Central memory CD8-positive, alpha-beta T cell (primary cell): ENCODE data around the gene RARG.

Experiments
- ATAC-seq: fragments of 150-1000 bp; cut with Tn5 transposase; replicated peaks from 2 replicates; pipeline ENCODE4 v1.10.0; 2022; ENCODE audit warnings: mild to moderate bottlenecking, moderate FRiP score, moderate number of reproducible peaks; ENCODE audit not compliant: poor library complexity, severe bottlenecking; ENCODE audit errors: extremely low read depth
- DNase-seq, 2 donors: peaks; one replicate each; pipeline ENCODE4 v3.0.0; 2021; ENCODE audit warnings: low spot score in 2 of 2
- H3K27ac Mint-ChIP-seq: one replicate; pipeline ENCODE4 v1.8.0; 2022; ENCODE audit warnings: low read depth, mild to moderate bottlenecking, moderate library complexity, mixed read lengths
- H3K27me3 Mint-ChIP-seq: one replicate; pipeline ENCODE4 v1.8.0; 2022; ENCODE audit warnings: mixed read lengths
- H3K36me3 Mint-ChIP-seq: one replicate; pipeline ENCODE4 v1.8.0; 2022; ENCODE audit warnings: mild to moderate bottlenecking, moderate library complexity, mixed read lengths; ENCODE audit not compliant: insufficient read depth
- H3K4me1 Mint-ChIP-seq: one replicate; pipeline ENCODE4 v1.8.0; 2022; ENCODE audit warnings: mixed read lengths
- H3K4me3 Mint-ChIP-seq: one replicate; pipeline ENCODE4 v1.8.0; 2022; ENCODE audit warnings: mild to moderate bottlenecking, moderate library complexity, mixed read lengths
- H3K9me3 Mint-ChIP-seq: one replicate; pipeline ENCODE4 v1.8.0; 2022; ENCODE audit warnings: mixed read lengths

RARG gene

GRCh38 chr12:53235742-53236442 lies 3.9 kb upstream of the RARG start:
- ATAC-seq (peak; percentile 4), DNase-seq (no peak)
- Mint-ChIP-seq H3K27me3 (no peaks in the 10 kb centered on the region), H3K4me3 (peak overlapping the region; percentile 50), H3K4me1 (peaks cover 44% of the 10 kb centered on the region), H3K36me3 (peaks cover 10% of the 10 kb centered on the region), H3K27ac (peak overlapping the region; percentile 33), H3K9me3 (no peaks in the 10 kb centered on the region)

- no peak for DNase-seq
- H3K27ac Mint-ChIP-seq, result no peak overlapping the region
- no peaks in the 10 kb centered on the region for H3K27me3 Mint-ChIP-seq
- peaks cover 46% of the 10 kb centered on the region for H3K4me1 Mint-ChIP-seq
- H3K9me3 Mint-ChIP-seq, result no peaks in the 10 kb centered on the region
- H3K36me3 Mint-ChIP-seq, result peaks cover 10% of the 10 kb centered on the region
- ATAC-seq, result no peak
- no peak overlapping the region for H3K4me3 Mint-ChIP-seq
These were observed 3.2 kb upstream of the RARG start for GRCh38 chr12:53235164-53235563.

GRCh38 chr12:53234271-53234914 lies 2.4 kb upstream of the RARG start:
- peaks cover 54% of the 10 kb centered on the region for H3K4me1 Mint-ChIP-seq
- ATAC-seq, result no peak
- H3K9me3 Mint-ChIP-seq, result no peaks in the 10 kb centered on the region
- no peak overlapping the region for H3K27ac Mint-ChIP-seq
- H3K4me3 Mint-ChIP-seq, result peak overlapping the region; percentile 38
- no peaks in the 10 kb centered on the region for H3K27me3 Mint-ChIP-seq
- no peak for DNase-seq
- peaks cover 10% of the 10 kb centered on the region for H3K36me3 Mint-ChIP-seq

- Mint-ChIP-seq H3K27ac (peak overlapping the region; percentile 89), H3K9me3 (no peaks in the 10 kb centered on the region), H3K4me3 (peak overlapping the region; percentile 38), H3K4me1 (peaks cover 61% of the 10 kb centered on the region), H3K27me3 (no peaks in the 10 kb centered on the region), H3K36me3 (peaks cover 11% of the 10 kb centered on the region)
- ATAC-seq, result no peak
- DNase-seq, result no peak
These were observed 1.7 kb upstream of the RARG start for GRCh38 chr12:53233671-53234121.

GRCh38 chr12:53232646-53233461 lies 845 bp upstream of the RARG start:
- Mint-ChIP-seq H3K27ac (peak overlapping the region; percentile 89), H3K4me3 (peak overlapping the region; percentile 93), H3K4me1 (peaks cover 66% of the 10 kb centered on the region), H3K27me3 (no peaks in the 10 kb centered on the region), H3K36me3 (peaks cover 11% of the 10 kb centered on the region), H3K9me3 (no peaks in the 10 kb centered on the region)
- ATAC-seq, result peak; percentile 44
- DNase-seq, result no peak

- Mint-ChIP-seq H3K9me3 (no peaks in the 10 kb centered on the region), H3K36me3 (peaks cover 11% of the 10 kb centered on the region), H3K4me1 (peaks cover 64% of the 10 kb centered on the region), H3K27me3 (no peaks in the 10 kb centered on the region), H3K4me3 (peak overlapping the region; percentile 93), H3K27ac (no peak overlapping the region)
- DNase-seq (no peak), ATAC-seq (no peak)
These were observed 413 bp downstream of the RARG start for GRCh38 chr12:53231671-53231920.

- peak overlapping the region; percentile 21 for H3K4me3 Mint-ChIP-seq
- peaks cover 11% of the 10 kb centered on the region for H3K36me3 Mint-ChIP-seq
- DNase-seq (no peak), ATAC-seq (no peak)
- peaks cover 56% of the 10 kb centered on the region for H3K4me1 Mint-ChIP-seq
- H3K9me3 Mint-ChIP-seq, result no peaks in the 10 kb centered on the region
- no peaks in the 10 kb centered on the region for H3K27me3 Mint-ChIP-seq
- H3K27ac Mint-ChIP-seq, result peak overlapping the region; percentile 6
These were observed 1.7 kb downstream of the RARG start for GRCh38 chr12:53230108-53230845.

- Mint-ChIP-seq H3K9me3 (no peaks in the 10 kb centered on the region), H3K27me3 (no peaks in the 10 kb centered on the region), H3K4me3 (peak overlapping the region; percentile 21), H3K36me3 (peaks cover 11% of the 10 kb centered on the region), H3K4me1 (peaks cover 62% of the 10 kb centered on the region), H3K27ac (peak overlapping the region; percentile 6)
- no peak for DNase-seq
- no peak for ATAC-seq
These were observed 2.6 kb downstream of the RARG start for GRCh38 chr12:53229454-53229853.

GRCh38 chr12:53227836-53228235 lies 4.2 kb downstream of the RARG start:
- no peak for ATAC-seq
- no peaks in the 10 kb centered on the region for H3K9me3 Mint-ChIP-seq
- peaks cover 66% of the 10 kb centered on the region for H3K4me1 Mint-ChIP-seq
- peak overlapping the region; percentile 17 for H3K27ac Mint-ChIP-seq
- H3K4me3 Mint-ChIP-seq, result no peak overlapping the region
- H3K36me3 Mint-ChIP-seq, result peaks cover 6% of the 10 kb centered on the region
- no peaks in the 10 kb centered on the region for H3K27me3 Mint-ChIP-seq
- DNase-seq, result no peak

GRCh38 chr12:53227341-53227740 lies 4.7 kb downstream of the RARG start:
- H3K27me3 Mint-ChIP-seq, result no peaks in the 10 kb centered on the region
- peaks cover 66% of the 10 kb centered on the region for H3K4me1 Mint-ChIP-seq
- H3K9me3 Mint-ChIP-seq, result no peaks in the 10 kb centered on the region
- H3K36me3 Mint-ChIP-seq, result peaks cover 3% of the 10 kb centered on the region
- no peak overlapping the region for H3K27ac Mint-ChIP-seq
- ATAC-seq (no peak), DNase-seq (no peak)
- H3K4me3 Mint-ChIP-seq, result no peak overlapping the region

GRCh38 chr12:53226815-53227214 lies 5.2 kb downstream of the RARG start:
- Mint-ChIP-seq H3K4me1 (peaks cover 69% of the 10 kb centered on the region), H3K27ac (no peak overlapping the region), H3K4me3 (no peak overlapping the region), H3K36me3 (peaks cover 2% of the 10 kb centered on the region), H3K27me3 (no peaks in the 10 kb centered on the region), H3K9me3 (no peaks in the 10 kb centered on the region)
- ATAC-seq (no peak), DNase-seq (no peak)

GRCh38 chr12:53225635-53226424 lies 6.2 kb downstream of the RARG start:
- H3K27me3 Mint-ChIP-seq, result no peaks in the 10 kb centered on the region
- H3K4me3 Mint-ChIP-seq, result no peak overlapping the region
- peak overlapping the region; percentile 11 for H3K27ac Mint-ChIP-seq
- H3K36me3 Mint-ChIP-seq, result peaks cover 2% of the 10 kb centered on the region
- peaks cover 76% of the 10 kb centered on the region for H3K4me1 Mint-ChIP-seq
- no peak for DNase-seq
- no peak for ATAC-seq
- no peaks in the 10 kb centered on the region for H3K9me3 Mint-ChIP-seq
